ENCODE results near the gene SIGLEC14. TPM values are rescaled to one million over a fixed set of nuclear protein-coding genes. Genes with fewer than 3 reads are reported as not detected.
"Not testable (repeated sequence)": the region's sequence is repeated elsewhere in the genome, so short reads cannot be mapped to it uniquely, and the experiment has no call there.

SIGLEC14 gene
- total RNA-seq, 4 donors from 2014 or later = 0.97 to 2.9 TPM; not detected in 2

- DNase-seq = no peak
- 75% methylated on average over 5 of the region's 5 CpGs; no CpG with 5 or more reads in 1 of the 2 donors for WGBS, 2 donors
- Histone ChIP-seq H3K4me3 (no peak overlapping the region), H3K27ac (no peak overlapping the region), H3K36me3 (no peaks in the 10 kb centered on the region), H3K9me3 (peaks cover 0 to 11% (median 0%) of the 10 kb centered on the region in 3 donors), H3K27me3 (peaks cover 0 to 30% (median 0%) of the 10 kb centered on the region in 4 donors), H3K4me1 (no peaks in the 10 kb centered on the region)
- no peak for TF ChIP-seq CTCF (IDR thresholded peaks at IDR 0.05)
- intact Hi-C loops (cut with DNase I) = no loop called here
These were observed 14.5 kb downstream of the SIGLEC14 start for GRCh38 chr19:51632126-51632525.

- H3K4me3 ChIP-seq; H3K36me3 ChIP-seq; H3K27ac ChIP-seq; H3K9me3 ChIP-seq; H3K4me1 ChIP-seq; DNase-seq; intact Hi-C loops (cut with DNase I): not testable (repeated sequence)
- H3K27me3 ChIP-seq = peaks cover 0 to 23% (median 0%) of the 10 kb centered on the region in 4 donors
- WGBS, 2 donors = 67% methylated on average over 10 of the region's 13 CpGs; no CpG with 5 or more reads in 1 of the 2 donors
These were observed 16.3 kb downstream of the SIGLEC14 start, which contains the start of gene SIGLEC5 for GRCh38 chr19:51630315-51630714. SIGLEC5 (minus strand) TSS chr19:51630401; CDS start chr19:51630335, 66 bp downstream.

GRCh38 chr19:51628153-51628939 lies 18.3 kb downstream of the SIGLEC14 start:
- Histone ChIP-seq H3K27me3 (peaks cover 0 to 34% (median 0%) of the 10 kb centered on the region in 4 donors), H3K36me3 (no peaks in the 10 kb centered on the region)
- WGBS, 2 donors = 85 to 88% methylated on average over 12 of the region's 14 CpGs

GRCh38 chr19:51627491-51628138 lies 19.0 kb downstream of the SIGLEC14 start:
- WGBS, 2 donors = 55 to 62% methylated on average over 5 to 10 of the region's 16 CpGs
- no peak overlapping the region for H3K27ac ChIP-seq
- no peak for DNase-seq
- no peaks in the 10 kb centered on the region for H3K9me3 ChIP-seq
- no peaks in the 10 kb centered on the region for H3K36me3 ChIP-seq
- intact Hi-C loops (cut with DNase I) = no loop called here
- TF ChIP-seq CTCF (IDR thresholded peaks at IDR 0.05) = no peak
- TF ChIP-seq POLR2A (IDR thresholded peaks at IDR 0.05) = no peak
- peaks cover 0 to 34% (median 0%) of the 10 kb centered on the region in 4 donors for H3K27me3 ChIP-seq
- H3K4me1 ChIP-seq = no peaks in the 10 kb centered on the region
- no peak overlapping the region for H3K4me3 ChIP-seq

More at GRCh38 chr19:51628153-51628939, 18.3 kb downstream of the SIGLEC14 start:
- Histone ChIP-seq H3K27ac (no peak overlapping the region), H3K4me1 (no peaks in the 10 kb centered on the region), H3K4me3 (no peak overlapping the region), H3K9me3 (no peaks in the 10 kb centered on the region)
- TF ChIP-seq POLR2A (IDR thresholded peaks at IDR 0.05) (no peak), CTCF (IDR thresholded peaks at IDR 0.05) (no peak)
- intact Hi-C loops (cut with DNase I) = no loop called here
- DNase-seq = no peak

- Histone ChIP-seq H3K9me3 (no peaks in the 10 kb centered on the region), H3K4me3 (no peak overlapping the region), H3K4me1 (no peaks in the 10 kb centered on the region), H3K36me3 (no peaks in the 10 kb centered on the region), H3K27ac (no peak overlapping the region), H3K27me3 (peaks cover 0 to 34% (median 0%) of the 10 kb centered on the region in 4 donors)
- intact Hi-C loops (cut with DNase I) = no loop called here
- TF ChIP-seq POLR2A (IDR thresholded peaks at IDR 0.05) (no peak), CTCF (IDR thresholded peaks at IDR 0.05) (no peak)
- 26 to 34% methylated on average over 2 of the region's 2 CpGs for WGBS, 2 donors
- no peak for DNase-seq
These were observed 19.9 kb downstream of the SIGLEC14 start for GRCh38 chr19:51626675-51627074.
